ENCODE results near the gene MRGPRF.
A peak's percentile ranks its signal among the peaks of the same experiment; 100 is the strongest.

The MRGPRF gene

GRCh38 chr11:69049490-69049867, 36.4 kb upstream of the MRGPRF start:
- no peak for DNase-seq

DNA sequence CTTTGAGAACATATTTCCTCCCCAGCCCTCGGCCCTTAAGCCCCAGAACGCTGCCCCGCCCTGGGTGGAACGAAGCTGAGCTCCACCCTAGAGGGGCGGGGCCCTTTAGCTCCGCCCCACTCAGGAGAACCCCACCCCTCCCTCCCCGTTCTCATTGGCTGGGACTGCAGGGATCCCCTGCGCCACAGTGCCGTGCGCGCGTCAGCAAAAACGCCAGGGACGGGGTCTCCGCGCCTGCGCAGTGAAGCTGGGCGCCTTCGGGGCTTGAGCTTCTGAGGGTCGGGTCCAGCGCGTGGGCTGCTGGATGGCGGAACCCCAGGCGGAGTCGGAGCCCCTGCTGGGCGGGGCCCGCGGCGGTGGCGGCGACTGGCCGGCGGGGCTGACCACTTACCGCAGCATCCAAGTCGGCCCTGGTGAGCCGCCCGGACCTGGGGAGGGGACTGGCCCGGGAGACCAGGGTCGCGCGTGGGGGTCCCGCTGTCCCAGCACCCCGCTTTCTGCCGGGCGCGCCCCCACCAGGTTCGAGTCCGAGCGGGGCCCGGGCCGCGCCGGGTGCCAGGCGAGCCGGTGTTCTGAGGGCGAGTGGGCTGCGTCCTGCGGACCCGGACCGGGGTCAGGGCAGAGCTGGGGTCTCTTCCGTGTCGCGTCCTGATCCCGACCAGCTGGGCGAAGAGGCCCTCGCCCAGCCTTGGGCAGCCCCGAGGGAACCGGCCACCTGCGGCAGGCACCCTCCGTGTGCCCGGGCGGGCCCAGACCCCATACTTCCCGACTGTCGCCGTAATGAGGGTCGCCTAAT, 35.8 kb upstream of the MRGPRF start, which contains the start of gene TPCN2:
Gene TPCN2 (plus strand): TSS at position 239 of the 796 bp plus-strand sequence. CDS start 66 bp downstream, at position 305.
- peak; percentile 85 for DNase-seq

DNA sequence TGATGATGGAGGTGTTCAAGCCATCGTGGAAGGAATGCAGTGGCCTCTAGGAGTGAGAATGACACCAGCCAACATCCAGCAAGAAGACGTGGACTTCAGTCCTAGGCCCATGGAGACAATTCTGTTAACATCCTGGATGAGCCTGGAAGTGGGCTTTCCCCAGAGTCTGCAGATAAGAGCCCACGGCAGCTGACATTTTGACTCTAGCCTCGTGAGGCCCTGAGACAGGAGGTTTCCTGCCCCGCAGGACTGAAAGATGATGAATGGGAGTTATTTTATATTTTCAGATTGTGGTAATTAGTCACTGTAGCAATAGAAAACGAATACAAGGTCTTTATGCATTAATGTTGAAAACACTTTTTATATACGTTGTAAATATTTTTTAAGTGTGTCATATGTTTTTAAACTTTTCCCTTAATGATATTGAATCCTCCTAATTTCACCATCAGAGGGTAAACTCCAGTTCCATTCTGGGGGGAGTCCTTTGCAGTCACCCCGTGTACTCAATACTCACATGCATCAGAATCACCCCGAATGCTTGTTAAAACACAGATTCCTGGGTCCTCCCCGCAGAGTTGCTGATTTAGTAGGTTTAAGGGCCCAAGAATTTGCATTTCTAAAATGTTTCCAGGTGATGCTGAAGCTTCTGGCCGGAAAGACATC, 35.1 kb upstream of the MRGPRF start:
- no peak for DNase-seq

DNA sequence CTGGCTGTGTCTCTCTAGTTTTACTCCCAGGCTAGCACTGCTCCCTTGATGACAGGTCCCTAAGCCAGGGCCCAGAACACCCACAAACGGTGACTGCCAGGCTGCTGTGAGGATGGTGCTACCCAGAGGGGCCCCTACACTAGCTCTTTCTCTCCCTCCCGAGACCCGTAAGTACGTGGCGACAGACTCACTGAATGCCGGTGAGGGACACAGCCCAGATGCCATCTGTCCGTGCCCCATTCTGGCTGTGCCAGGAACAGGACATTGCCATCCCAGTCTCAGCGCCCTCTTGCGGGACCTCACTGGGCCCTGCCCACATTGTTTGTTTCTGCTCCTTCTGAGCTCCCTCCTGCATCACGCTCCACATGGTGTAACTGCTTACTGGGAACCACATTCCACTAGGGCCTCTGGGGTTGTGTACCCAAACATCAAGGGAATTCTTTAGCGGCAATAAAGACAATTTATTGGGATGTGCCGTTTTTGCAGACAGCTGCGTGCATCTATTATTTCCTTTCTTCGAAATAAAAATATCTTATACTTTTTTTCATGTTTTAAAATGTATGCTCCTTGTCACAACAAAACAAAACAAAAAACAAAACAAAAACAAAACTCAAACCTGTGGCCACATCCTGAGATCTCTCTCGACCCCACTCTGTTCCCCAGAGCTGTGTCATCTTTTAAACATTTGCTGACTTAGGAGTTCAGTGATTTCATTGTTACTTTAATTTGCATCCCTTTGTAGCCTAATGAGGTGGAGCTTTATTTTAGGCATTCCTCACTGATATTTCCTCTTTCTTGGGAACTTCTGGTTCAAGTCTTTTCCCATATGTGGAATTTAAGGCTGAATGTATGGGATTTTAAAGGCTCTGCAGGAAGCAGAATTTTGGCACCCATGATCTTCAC, 31.3 kb upstream of the MRGPRF start:
- DNase-seq = peak; percentile 50

DNA sequence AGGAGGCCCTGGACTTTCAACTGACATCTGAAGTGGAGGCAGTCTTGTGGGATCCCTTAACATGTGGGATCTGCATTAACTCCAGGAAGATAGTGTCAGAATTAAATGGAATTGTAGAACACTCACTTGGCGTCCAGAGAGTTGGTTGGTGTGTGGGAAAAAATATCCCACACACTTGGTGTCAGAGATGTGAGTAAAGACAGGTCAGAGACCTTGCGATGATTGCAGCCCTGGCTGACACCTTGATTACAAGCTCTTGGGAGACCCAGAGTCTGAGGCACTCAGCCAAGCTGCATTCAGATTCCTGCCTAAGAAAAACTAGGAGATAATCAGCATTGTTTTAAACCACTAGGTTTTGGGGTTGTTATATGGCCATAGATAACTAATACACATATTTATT, 28.5 kb upstream of the MRGPRF start:
- DNase-seq = no peak

DNA sequence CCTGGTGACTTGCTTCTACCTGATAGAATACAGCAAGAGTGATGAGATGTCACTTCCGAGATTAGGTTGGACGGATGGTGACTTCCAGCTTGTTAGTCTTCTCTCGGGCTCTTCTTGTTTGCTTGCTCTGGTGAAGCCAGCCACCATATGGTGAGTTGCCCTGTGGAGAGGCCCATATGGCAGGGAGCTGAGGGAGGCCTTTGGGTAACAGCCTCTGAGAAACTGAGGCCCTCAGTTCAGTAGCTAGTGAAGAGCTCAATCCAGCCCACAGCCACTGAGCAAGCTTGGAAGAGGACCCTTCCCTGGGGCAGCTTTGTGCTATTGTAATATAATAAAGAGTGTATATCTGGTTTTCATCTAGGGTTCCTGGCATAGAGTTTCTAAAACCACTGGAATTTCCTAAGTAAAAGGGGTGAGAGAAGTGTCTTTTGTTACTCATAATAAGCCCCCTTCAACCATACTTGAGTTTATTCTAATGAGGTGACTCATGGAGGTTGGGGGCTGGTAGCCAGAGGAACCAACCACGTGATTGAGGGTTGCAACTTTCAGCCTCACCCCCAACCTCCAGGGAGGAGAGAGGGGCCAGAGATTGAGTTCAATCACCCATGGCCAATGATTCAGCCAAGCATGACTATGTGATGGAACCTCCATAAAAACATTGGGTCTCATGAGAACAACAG, 27.7 kb upstream of the MRGPRF start:
- DNase-seq = no peak

GRCh38 chr11:69040051-69040450, 27.0 kb upstream of the MRGPRF start:
- no peak for DNase-seq

GRCh38 chr11:69039501-69039900, 26.5 kb upstream of the MRGPRF start:
- no peak for DNase-seq

- no peak for DNase-seq
Measured at GRCh38 chr11:69037544-69037943, 24.5 kb upstream of the MRGPRF start.

- DNase-seq = no peak
Measured at GRCh38 chr11:69037074-69037473, 24.0 kb upstream of the MRGPRF start.

DNA sequence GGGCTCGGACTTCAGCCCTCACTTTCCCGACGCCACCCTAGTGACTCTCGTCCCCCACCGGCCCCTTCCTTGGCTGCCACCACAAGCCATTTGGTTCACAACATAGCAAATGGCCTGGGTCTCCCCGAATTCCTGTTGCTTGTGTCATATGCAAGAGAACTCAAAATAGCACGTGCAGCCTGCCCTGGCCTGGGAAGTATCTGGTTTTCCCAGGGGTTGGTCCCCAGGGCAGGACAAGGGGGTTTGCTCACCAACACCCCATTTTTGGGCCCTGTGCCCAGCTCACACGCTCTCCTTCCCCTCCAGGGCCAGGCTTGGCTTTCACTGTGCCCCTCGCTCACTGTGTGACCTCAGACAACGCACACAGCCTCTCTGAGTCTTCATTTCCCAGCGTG, 22.9 kb upstream of the MRGPRF start:
- no peak for DNase-seq

DNA sequence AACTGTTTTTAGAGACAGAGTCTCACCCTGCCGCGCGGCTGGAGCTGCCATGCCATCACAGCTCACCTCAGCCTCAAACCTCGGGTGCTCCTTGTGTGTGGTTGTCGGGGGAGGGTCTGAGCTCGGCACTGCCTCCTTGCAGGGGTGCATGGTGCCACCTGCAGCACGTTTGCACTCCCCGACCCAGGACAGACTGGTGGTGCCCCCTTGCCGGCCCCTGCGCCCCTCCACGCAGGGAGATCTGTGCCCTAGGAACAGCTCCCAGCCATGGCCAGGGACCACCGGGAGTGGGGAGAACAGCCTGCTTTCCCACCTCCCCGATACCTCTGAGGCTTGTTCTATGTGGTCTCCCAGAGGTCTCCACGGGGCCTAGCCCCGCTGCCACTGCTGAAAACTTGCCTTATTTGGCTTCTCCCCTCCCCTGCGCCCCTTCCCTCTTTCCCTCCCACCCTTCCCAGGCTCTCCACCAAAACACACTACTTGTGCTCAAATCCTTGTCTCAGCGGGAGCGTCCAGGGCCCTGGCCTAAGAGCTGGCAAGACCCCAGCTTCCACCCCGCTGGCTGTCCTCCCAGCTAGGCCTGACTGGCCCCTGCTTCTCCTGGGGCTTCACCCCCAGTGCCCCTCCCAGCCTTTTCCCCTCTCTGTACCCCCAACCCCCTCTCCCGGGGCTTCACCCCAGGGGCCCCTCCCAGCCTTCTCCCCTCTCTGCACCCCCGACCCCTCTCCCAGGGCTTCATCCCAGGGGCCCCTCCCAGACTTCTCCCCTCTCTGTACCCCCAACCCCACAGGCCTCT, 22.3 kb upstream of the MRGPRF start:
- DNase-seq = no peak

DNA sequence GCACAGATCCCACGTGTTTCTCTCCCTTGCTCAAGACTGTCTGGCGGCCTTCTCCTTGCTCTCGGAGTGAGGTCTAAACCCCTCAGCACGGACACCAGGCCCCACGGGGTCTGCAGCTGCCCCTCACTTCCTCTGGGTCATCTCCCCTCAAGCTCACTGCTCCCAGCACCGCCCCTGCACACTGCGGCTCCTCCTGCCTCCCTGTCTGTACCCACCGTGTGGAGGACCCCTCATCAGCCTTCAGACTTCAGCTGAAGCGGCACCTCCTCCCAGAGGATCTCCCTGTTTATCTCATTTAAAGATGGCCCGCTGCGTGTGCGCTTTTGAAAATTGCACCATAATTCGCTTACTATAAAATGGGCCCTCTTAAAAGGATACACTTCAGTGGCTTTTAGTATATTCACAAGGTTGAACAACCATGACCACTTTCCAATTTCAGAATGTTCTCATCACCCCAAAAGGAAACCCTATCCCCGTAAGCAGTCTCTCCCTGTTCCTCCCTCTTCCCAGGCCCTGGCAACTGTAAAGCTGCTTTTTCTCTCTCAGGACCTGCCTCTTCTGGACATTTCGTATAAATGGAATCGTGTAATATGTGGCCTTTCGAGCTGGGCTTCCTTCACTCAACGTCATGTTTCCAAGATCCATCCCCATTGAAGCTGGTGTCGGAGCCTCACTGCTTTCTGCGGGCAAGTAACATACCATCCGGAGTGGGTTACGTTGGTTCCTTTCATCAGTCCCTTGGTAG, 21.2 kb upstream of the MRGPRF start:
- DNase-seq = no peak

DNA sequence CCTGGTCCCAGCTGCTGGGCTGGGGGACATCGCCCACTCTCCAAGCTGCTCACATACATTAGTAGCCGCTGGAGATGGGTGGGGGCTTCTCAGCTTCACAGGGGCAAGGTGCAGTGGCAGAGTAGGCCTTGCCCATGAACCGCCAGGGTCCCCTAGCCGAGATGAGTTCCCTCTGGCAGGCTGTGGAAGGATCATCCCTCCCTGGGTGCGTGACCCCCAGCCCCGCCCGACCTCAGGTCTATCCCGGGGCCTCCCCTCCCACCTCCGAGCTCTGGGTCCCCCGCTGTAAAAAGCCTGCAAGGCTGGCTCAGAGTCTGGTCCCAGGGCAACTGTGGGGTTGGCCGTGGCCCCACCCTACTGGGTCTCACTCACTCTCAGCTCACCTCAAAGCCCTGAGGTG, 20.4 kb upstream of the MRGPRF start:
- no peak for DNase-seq

DNA sequence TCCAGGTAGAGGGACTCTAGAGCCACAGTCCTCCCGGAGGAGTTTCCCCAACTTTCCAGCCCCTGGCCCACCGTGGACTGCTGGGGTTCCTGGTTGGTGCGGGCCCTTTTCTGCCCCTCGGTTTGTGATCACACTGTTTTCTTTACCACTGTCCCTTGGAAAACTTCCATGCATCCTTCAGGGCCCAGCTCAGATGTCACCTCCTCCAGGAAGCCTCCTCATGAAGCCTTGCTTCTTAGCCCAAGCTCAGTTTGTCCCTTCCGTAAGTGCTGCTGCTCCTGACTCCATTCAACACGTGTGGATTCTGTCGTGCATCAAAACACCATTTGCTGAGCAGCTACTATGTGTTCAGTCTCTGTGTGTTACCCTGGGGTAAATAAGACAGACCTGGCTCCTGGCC, 19.8 kb upstream of the MRGPRF start:
- no peak for DNase-seq

DNA sequence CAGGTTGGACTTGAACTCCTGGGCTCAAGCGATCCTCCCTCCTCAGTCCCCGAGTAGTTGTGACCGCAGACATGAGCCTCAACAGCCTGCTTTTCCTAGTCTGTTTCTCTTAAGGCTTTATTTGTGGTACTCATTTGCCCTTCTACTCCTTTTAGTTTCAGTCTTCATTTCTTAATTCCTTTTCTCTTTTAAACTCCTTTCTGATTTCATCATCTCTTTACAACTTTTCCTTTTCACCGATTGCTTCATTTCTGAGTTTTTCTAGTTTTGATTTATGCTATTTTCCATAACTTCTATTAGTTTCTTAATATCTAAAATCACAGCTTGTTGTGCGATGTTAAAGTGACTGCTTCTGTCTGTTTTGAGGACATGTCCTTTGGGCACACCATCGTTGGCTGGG, 17.3 kb upstream of the MRGPRF start:
- DNase-seq = no peak

DNA sequence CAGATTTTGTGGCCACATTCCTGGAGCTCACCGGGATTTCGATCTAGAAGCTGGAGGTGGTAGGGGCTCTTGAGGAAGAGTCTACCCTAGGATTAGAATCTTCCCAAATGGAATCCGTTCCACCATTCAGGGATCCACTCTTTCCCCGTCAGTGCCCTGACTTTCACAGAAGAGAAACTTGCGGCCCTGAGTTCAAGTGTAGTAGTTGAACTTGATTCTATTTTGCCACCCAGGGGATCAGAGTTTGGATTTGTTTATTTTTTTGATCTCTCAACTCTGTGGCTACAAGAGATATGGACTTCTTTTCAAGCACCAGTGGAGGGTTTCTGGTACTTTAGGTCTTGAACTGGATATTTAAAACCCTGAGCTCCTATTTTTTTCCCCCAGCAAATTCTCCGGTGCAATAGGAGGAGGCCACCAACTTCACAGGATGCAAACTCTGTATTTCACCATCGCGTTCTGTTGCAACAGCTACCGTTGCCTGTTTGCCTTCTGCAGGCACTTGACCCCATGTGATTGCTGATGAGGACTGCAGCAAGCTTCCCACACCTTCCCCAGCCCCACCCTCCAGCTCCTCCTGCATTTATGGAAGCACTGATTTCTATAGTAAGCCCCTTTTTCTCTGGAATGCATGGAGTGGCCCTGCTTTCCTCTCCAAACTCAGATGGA, 14.8 kb upstream of the MRGPRF start:
- no peak for DNase-seq

GRCh38 chr11:69024509-69024908, 11.5 kb upstream of the MRGPRF start:
- DNase-seq = no peak

DNA sequence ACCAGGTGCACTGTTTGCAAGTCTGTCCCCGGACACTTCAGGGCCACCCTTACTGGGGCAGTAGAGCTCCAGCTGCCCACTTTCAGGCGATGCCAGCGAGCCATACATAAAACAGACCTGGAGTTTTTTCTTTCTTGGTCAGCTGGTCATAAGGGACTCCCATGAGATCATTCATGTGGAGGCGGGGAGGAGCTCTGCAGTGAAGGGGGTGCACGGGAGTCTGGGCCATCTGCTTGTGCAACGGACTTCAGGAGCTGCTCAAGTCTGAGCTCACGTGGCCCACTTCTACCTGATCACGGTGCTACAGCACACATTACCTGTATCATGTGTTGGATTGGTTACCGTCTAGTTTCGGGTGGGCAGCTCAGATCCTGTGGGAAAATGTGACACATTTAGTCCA, 9.2 kb upstream of the MRGPRF start:
- no peak for DNase-seq

DNA sequence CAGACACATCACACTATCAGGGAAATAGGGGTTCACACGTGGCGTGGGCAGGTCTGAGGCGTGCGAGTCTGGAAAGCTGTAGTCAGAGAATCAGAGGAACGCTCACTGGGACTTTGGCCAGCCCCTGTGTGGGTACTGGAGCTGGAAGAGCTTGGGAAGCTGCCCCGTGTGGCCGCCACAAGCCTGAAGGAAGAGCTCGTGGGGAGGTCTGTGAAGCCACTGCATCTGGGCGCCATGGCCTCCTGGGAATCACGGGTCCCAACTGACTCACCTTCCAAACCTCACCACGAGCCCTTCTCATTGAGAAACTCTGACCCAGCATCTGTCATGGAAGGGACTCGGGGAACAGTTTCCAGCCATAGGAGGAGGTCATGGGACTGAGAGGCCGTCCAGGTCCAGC, 5.9 kb upstream of the MRGPRF start:
- no peak for DNase-seq

- DNase-seq = no peak
Measured at GRCh38 chr11:69017951-69018350, 4.9 kb upstream of the MRGPRF start.

All from DMS153 (cell line).